ENCODE measurements around the gene RRAS2.
"Not testable (repeated sequence)": the region's sequence is repeated elsewhere in the genome, so short reads cannot be mapped to it uniquely, and the experiment has no call there.

Gene RRAS2

GRCh38 chr11:14371249-14371648 lies 12.3 kb upstream of the RRAS2 start:
- no peak for DNase-seq

GRCh38 chr11:14370496-14370895 lies 11.5 kb upstream of the RRAS2 start:
- no peak for DNase-seq

- no peak for DNase-seq
Measured at GRCh38 chr11:14369598-14369997, 10.6 kb upstream of the RRAS2 start.

GRCh38 chr11:14366936-14367335 lies 8.0 kb upstream of the RRAS2 start:
- DNase-seq, result no peak

- DNase-seq, result peak; percentile 76
Measured at GRCh38 chr11:14364322-14364721, 5.3 kb upstream of the RRAS2 start.

- DNase-seq, result no peak
Measured at GRCh38 chr11:14362611-14363010, 3.6 kb upstream of the RRAS2 start.

- DNase-seq, result no peak
Measured at GRCh38 chr11:14361951-14362350, 3.0 kb upstream of the RRAS2 start.

GRCh38 chr11:14360976-14361375 lies 2.0 kb upstream of the RRAS2 start:
- no peak for DNase-seq

GRCh38 chr11:14359501-14360031 lies 583 bp upstream of the RRAS2 start:
- DNase-seq, result peak; percentile 31

GRCh38 chr11:14357881-14358728 lies 878 bp downstream of the RRAS2 start:
- DNase-seq, result peak; percentile 76

- DNase-seq, result no peak
Measured at GRCh38 chr11:14356342-14356741, 2.6 kb downstream of the RRAS2 start.

- not testable (repeated sequence) for DNase-seq
Measured at GRCh38 chr11:14354604-14355003, 4.4 kb downstream of the RRAS2 start.

- DNase-seq, result no peak
Measured at GRCh38 chr11:14350716-14351238, 8.2 kb downstream of the RRAS2 start.

GRCh38 chr11:14350215-14350614 lies 8.8 kb downstream of the RRAS2 start:
- no peak for DNase-seq

GRCh38 chr11:14347991-14348390 lies 11.0 kb downstream of the RRAS2 start:
- DNase-seq, result no peak

GRCh38 chr11:14347494-14347893 lies 11.5 kb downstream of the RRAS2 start:
- no peak for DNase-seq

- DNase-seq, result peak; percentile 57
Measured at GRCh38 chr11:14346303-14346955, 12.6 kb downstream of the RRAS2 start.

GRCh38 chr11:14345668-14346067 lies 13.3 kb downstream of the RRAS2 start:
- no peak for DNase-seq

- not testable (repeated sequence) for DNase-seq
Measured at GRCh38 chr11:14345016-14345415, 14.0 kb downstream of the RRAS2 start.

- peak; percentile 66 for DNase-seq
Measured at GRCh38 chr11:14342906-14343305, 16.1 kb downstream of the RRAS2 start.

- DNase-seq, result no peak
Measured at GRCh38 chr11:14341968-14342367, 17.0 kb downstream of the RRAS2 start.

- peak; percentile 56 for DNase-seq
Measured at GRCh38 chr11:14340721-14341120, 18.3 kb downstream of the RRAS2 start.

GRCh38 chr11:14339356-14339755 lies 19.6 kb downstream of the RRAS2 start:
- DNase-seq, result no peak

All from fibroblast of skin of scalp (primary cell).